HG02938 (cell line): ENCODE measurements around the gene JTB.

Source experiments
- ATAC-seq: cut with Tn5 transposase; IDR thresholded peaks from one replicate; pipeline ENCODE4 v1.9.1; 2021; ENCODE audit warnings: mild to moderate bottlenecking, moderate library complexity; ENCODE audit not compliant: unreplicated experiment

JTB gene

DNA sequence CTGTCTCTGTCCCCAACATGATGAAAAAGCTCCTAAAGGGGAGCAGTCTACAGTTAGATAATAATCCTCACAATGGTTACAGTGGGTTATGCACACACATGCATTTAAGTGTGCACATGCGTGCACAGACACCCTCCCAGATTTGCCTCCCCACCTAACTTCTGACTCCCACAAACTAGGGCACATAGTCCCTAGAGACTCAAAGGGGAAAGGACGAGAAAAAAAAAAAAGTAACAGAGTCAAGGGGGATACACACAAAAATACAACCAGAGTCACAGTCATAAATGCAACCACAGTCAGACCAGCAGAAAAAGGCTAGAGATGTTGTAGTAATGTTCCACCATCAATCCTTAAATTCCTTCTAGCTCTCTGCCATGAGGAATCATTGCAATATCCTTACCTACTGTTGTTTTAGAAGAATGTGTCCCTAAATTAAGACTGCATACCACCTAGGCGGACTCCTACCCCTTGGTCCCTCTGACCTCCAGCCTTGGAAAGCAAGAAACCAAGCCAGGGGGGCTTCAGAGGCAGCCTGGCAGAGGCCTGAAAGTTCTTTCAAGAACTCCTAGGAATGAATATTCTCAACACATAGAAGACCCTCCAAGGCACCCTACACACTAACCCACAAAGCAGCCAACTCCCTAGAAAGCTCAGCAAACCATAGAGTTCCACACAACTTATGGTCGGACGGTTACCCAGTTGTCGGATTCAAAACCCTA lies 20.3 kb downstream of the JTB start:
- ATAC-seq: no peak

DNA sequence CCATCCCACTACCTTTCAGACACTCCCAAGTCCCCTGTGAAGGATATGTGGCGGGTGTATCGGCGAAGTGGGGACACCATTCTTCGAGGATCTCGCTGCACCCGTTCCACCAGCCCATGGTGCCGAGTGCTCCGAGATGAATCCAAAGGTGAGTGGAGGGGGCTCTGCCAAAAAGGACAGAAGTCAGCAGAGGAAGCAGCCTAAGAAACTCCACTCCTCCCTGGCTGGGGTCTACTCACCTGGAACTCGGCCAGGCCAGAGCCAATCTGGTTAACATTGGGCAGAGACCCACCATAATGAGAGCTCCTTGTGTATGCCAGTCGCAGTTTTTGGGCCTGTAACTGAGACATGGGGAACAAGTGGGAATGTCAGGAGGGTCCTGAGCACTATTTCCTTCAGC lies 22.6 kb downstream of the JTB start:
- ATAC-seq: no peak

DNA sequence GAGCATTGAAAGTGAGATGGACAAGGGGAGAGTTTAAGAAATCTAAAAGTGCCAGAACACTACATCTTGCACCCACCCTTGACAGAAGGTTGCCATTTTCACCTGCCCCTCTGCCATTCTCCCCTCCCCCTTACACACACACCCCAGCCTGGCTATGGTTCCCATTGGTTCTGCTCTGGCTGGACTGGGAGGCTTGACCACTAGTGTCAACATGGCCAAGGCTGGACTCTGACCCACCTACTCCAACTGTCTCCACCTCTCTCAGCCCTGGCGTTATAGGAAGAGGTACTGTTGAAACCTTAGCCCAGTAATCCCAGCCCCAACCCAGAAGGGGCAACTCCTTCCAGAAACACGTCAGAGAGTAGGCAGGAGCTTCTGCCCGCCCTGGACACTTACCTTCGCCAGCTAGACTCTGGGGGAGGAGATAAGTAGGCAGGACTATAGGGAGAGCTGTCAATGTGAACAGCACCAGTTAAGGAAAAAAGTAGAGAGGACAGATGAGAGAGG lies 23.6 kb downstream of the JTB start:
- no peak for ATAC-seq

DNA sequence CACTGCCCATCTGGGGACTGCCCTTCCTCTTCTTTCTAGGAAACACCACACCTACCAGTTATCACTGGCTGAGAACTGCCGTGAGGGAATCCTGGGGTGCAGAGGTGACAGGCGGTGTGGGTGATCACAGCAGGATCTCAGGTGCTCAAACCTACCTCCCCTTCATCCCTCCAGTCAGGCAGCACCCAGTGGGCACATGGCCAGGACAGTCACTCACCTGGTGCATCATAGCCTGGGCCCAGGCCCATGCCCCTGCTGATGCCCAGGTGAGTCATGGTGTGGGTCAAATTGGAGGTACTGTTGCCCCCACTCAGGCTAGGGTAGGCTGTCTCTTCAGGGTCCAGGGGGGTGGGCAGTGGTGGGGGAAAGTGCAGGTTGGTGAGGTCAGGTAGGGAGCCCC lies 25.7 kb downstream of the JTB start:
- ATAC-seq: no peak

DNA sequence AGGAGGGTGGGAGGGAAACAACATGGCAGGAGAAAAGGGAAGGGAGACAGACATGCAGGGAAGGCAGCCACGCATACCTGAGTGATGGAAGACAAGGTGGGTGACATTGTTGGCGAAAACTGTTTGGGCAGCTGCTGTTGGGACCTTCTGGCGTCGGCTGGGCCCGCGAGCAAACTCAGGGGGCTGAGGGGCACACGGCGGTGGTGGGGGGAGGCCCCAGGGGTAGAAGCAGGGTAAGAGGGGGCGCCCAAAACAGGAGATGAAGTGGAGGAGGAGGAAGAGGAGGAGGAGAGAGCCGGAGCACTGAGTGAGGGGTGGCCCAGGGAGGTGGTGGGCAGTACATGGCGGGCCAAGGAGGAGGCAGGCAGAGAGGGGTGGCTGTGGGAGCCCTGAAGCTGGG lies 26.3 kb downstream of the JTB start:
- no peak for ATAC-seq

DNA sequence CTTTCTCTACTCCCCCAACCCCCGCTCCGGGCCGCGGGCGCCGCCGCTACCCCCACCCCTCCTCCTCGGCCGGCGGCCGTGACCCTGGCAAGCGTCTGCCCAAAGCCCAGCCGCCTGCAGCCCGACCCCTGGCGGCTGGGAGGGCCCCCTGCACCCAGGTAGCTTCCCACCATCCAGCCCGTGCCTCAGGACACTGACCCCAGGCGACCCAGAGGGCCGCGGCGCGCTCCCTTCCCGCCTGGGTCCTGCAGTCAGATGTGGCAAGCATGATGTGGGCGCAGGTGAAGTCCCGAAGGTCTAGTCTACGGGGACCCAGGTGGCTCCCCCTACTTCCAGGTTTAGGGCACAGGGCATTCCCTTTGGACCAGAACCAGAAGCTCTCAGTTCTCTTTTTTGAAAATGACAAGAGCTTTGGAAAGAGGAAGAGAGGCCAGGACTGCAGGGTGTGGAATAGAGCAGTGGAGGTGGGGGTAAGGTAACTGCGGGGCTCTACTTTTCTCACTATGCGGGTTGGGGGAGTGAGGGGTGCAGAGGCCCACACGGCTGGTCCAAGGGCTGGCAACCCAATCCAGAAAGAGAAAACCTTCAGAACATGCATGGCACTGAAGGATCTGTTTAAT lies 30.7 kb downstream of the JTB start, which contains the start of gene DENND4B:
DENND4B (minus strand) TSS at position 97 of the 620 bp plus-strand sequence. CDS start 2,344 bp downstream, outside the sequence.
- peak; percentile 50 for ATAC-seq

DNA sequence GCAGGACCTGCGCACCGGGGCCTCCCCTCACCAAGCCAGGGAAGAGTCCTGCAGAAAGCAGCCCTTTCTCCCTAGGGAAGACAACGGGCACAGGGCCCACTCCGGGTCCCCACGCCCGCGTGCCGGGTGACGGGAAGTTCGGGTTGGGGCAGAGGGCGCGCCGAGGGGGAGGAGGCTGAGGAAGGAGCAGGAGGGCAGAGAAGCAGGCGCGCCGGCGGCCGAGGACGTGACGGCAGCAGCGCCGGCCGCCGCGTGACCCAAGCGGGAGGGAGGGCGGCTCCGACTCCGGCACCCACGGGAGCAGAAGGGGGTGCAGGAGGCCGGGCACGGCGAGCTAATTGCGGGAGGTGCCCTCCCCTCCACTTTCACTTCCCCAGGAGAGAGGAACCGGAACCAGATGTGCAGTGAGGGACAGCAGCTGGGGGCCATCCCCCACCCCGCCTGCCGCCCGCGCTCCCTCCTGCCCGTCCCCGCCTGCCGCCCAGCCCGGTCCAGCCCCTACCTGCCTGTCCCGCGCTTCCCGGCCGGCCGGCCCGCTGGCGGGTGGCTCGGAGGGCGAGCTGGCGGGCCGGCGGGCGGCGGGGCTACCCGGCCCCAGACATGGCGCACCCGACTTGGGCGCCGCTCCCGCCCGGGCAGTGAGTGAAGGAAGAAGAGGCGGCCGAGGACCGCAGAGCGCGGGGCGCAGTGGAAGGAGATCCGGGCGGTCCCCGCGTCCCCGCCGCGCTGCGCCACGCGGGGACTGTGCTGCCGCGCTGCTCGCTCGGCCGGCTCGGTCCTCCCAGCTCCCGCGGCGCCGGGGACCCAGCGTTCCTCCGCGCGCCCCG lies 31.5 kb downstream of the JTB start:
- ATAC-seq: peak; percentile 68

DNA sequence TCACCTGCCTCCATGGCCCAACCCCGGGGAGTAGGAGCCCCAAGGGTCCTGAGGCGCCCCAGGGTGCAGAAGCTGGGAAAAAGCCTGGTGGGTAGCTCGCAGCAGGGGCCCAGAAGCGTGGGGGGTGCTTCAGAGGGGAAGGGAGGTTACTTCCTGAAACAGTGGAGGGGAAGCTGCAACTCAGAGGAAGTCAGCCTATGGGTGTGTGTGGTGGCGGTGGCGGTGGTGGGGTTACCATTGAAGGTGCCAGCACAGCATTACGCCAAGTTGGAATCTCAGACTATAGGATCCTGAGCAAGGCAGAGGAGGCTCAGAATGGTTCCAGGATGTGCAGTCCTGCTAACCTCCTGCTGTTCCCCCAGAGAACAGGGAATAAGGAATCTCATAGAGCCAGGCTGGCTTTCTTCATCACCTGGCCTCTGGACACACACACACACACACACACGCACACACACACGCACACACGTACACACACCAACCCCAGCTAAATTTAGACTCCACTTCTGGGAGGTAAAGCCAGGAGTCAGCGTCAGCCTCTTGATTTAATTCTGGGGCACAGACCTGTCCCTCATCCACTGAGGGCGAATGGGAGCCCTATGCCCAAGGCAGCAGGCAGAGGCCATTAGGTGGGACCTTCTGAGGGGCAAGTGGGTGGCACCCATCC lies 32.2 kb downstream of the JTB start:
- peak; percentile 7 for ATAC-seq

DNA sequence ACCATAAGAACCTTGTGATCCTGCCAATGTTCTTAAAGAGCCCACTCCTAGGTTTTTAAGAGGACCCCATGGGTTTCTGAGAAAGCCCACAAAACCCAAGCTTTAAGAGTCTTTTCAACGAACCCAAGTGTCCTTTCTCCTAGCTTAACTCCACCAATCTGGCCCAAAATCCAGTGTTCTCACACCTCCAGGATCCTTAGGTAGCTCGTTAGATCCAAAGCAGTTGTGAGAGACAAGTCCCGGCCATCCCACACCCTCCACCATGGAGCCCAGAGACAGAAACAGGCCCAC lies 32.7 kb downstream of the JTB start:
- ATAC-seq: no peak

DNA sequence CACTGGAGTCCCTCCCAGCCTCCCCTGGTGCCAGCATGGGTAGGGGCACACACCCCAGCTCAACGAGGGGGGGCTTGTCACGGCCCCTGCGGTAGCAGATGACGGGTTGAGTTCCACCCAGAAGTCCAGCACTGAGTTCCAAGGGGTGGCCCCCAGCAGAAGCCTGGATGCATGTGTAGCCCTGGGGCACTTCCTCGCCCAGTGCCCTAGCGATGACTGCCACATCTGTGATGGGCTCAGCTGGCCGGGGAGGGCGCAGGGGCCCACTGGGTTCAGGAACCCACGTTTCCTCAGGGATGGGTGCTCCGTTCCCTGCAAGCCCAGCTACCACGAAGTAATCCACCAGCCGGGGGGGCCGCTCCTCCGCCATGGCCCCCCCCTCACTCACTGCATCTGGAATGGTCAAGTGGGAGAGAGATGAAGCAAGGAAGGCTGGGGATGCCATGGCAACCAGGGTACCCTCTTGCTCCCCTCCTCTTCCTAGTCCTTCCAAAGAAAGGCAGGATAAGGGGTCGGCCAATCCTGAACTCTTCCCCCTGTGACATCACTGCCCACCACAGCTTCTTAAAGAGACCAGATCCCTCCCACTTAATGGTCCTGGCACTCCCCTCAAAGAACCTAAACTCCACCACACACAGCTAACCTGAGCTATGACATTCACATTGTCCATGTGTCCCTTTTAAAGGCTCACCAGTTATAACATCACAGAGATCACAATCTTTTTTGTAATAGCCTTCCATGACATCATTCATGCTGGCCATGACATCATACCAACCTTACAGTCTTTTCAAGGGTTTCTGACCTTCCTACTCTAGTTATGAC lies 33.3 kb downstream of the JTB start:
- ATAC-seq: no peak

DNA sequence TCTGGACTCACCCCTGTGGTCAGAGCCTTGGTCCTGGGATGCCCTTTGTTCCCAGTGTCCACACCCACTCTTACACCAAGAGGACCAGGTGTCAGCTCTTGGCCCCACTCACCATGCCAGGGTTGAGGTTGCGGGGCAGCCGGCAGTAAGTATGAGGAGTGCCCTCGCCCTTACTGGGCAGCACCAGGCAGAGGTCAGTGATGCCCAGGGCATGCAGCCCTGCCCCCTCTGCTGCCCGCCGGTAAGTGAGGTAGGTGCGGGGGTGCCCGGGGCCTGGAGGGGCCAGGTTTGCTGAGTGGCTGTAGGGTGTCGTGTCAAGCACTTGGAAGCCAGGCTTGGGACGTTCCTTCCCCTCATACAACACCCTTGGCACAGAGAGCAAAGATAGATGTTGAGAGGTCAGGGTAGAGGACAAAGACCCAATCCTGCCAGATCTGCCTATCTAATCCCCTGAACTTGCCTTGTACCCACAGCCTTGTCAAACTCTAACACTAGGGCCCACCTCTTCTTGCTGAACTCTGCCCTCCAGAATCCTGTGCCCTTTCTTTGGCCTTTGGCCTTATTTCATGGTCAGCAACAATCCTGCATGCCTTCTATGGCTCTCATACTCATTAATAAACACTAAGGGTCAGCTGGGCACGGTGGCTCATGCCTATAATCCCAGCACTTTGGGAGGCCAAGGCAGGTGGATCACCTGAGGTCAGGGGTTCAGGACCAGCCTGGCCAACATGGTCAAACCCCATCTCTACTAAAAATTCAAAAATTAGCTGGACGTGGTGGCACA lies 34.5 kb downstream of the JTB start:
- ATAC-seq: no peak

DNA sequence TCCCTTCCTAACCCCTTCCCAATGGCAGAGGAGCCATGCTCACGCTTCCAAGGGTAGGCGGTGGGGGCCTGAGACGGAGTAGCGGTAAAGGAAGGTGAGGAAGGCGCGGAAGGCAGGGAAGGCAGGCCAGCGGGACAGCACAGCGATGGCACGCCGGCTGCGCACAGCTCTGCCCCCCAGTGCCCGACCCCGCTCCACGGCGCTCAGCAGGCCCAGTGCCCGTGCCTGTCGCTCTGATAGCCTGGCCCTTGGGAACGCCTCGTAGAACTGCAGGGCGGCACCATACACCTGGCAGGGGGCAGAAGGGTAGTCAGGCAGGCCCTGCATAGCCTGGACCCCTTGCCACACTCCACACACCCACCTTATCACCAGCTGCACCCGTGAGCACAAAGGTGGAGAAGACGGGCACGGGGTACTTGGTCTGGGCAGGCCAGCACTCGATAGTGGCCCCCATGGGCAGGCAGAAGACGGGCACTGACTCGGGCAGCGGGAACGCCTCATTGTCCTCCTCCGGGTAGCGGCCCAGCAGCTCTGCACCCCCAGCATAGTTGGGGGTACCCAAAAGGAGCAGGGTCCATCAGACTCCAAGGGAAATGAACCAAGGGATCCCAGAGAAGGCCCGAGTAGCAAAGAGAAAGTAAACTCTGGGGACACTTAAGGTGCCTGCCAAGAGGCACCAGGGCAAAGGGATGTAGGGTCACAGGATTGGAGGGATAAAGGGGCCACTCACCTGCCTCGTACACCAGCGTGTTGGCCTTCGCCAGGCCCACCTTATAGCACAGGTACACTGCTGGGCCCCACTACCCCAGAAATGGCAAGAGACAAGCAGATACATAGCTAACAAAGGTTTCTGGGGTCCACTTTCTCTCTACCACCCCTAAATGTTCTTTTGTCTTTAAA lies 35.4 kb downstream of the JTB start:
- no peak for ATAC-seq

DNA sequence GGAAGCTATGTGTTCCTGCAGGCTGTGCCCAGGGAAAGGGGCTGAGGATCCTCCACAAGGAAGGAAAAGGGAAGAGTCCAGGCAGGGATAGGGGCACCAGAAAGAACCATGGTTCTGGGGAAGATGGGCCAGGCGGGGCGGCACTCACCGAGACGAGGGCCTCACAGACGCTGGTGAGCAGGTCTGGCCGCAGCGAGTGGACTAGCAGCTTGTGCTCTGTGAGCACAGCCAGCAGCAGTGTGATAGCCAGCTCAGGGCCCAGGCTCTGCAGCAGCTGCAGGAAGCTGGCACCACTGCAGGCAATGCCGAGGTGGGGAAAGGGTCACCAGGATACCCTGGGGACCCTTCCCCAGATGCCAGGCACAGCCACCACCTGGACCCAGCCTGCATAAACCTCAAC lies 36.7 kb downstream of the JTB start:
- ATAC-seq: no peak

DNA sequence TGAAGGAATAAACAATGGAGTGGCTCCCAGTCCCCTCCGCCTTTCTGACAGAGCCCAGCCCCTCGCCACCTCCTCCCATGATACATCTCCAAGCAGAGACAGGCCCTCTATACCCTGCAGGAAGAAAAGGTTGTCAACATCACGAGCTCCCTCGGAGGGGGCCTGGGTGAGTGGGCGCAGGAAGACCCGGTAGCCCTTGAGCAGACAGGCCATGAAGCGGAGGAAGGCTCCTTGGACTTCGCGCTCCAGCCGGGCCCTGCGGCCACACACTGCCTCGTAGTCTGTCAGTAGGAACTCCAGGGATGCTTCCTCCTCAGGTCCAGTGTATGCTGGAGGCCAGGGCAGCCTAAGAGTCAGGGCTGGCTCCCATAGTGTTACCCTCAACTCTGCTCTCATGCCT lies 38.0 kb downstream of the JTB start:
- ATAC-seq: no peak

DNA sequence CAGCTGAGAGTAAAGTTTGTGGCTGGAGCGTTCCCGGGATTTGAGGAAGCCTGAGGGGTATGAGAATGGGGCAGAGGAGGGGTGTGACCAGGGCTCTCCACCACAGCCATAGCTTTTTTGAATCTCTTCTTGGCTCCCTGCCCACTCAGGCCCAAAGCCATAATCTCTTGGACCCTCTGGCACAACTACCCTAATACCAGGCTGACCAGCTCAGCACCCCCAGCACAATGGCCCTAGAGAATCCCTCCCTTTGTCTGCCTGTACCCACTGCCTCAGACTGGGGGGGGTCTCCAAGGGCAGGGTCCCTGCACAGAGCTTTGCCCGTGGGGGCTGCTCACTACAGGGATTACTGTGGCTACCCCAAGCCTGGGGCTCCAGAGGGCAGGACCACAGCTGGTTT lies 38.5 kb downstream of the JTB start:
- ATAC-seq: no peak

DNA sequence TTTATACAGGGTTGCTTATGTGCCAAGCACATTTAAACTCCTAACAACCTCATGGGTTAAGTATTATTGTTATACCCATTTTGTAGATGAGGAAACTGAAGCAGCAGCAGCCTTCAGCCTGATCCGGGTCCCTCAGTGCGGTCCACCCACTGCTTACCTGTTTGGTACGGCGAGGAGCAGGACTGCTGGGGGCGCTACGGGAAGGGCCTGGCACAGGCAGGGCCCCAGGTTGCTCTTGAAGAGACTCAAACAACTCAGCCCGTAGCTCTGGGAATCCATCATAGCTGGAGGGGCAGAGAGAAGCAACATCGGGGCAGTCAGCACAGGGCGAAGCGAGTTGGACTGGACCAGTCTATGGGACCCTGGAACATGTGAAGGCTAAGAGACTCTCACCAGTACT lies 40.1 kb downstream of the JTB start:
- no peak for ATAC-seq

DNA sequence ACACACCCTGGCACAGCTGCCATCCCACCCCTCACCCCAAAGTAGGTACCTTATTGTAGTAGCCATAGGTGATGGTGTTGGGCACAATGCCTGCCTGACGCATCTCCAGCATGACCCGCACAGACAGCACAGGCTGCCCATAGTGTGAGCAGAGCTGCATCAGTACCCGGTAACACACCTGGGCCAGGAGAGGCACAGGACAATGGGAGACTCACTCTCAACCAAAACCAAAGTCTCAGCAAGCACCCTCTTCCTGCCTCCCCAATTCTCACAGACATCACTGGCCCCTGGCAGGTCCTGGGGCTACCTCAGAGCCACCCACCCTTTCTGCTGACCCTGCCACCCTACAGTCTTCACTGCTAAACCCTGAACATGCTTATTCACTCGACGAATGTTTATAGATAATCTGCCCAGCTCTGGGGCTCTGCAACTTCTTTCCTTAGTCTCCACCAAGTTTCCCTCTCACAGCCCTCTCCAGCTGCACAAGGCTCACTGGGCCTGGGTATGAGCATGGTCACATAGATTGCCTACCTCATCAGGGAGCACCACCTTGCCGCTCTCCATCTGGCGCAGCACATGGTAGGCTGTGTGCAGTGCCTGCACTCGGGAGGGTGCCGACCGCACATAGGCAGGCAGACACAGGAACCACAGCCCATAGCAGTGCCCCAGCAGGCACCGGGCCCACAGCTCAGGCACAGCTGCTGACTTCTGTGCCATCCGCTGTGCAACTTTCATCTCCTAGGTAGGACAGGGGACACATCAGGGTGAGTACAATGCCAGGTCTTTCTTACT lies 41.3 kb downstream of the JTB start:
- ATAC-seq: no peak

DNA sequence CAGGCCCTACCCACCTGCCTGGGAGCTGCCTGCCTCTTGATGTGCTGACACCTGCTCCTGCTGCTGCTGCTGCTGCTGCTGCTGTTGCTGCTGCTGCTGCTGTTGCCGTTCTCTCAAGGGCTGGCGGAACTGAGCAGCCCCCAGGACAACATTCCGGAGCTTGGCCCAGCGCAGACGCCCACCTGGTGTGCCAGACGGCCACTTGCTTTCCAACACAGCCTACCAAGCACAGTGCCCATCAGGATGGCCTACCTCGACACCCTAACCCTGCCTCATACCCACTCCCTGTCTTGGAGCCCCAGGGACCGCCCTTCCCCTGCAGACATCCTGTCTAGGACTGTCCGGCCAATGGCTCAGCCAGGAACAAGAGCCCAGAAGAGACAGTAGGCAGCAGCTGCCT lies 42.7 kb downstream of the JTB start:
- no peak for ATAC-seq
